HG02588 (cell line): ENCODE data around the gene INTS12.
"Not testable (repeated sequence)": the region's sequence is repeated elsewhere in the genome, so short reads cannot be mapped to it uniquely, and the experiment has no call there.

Source experiments
- ATAC-seq: cut with Tn5 transposase; IDR thresholded peaks from one replicate; pipeline ENCODE4 v1.9.1; 2021; ENCODE audit warnings: mild to moderate bottlenecking, moderate library complexity; ENCODE audit not compliant: unreplicated experiment

Gene INTS12, protein sequence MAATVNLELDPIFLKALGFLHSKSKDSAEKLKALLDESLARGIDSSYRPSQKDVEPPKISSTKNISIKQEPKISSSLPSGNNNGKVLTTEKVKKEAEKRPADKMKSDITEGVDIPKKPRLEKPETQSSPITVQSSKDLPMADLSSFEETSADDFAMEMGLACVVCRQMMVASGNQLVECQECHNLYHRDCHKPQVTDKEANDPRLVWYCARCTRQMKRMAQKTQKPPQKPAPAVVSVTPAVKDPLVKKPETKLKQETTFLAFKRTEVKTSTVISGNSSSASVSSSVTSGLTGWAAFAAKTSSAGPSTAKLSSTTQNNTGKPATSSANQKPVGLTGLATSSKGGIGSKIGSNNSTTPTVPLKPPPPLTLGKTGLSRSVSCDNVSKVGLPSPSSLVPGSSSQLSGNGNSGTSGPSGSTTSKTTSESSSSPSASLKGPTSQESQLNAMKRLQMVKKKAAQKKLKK

DNA sequence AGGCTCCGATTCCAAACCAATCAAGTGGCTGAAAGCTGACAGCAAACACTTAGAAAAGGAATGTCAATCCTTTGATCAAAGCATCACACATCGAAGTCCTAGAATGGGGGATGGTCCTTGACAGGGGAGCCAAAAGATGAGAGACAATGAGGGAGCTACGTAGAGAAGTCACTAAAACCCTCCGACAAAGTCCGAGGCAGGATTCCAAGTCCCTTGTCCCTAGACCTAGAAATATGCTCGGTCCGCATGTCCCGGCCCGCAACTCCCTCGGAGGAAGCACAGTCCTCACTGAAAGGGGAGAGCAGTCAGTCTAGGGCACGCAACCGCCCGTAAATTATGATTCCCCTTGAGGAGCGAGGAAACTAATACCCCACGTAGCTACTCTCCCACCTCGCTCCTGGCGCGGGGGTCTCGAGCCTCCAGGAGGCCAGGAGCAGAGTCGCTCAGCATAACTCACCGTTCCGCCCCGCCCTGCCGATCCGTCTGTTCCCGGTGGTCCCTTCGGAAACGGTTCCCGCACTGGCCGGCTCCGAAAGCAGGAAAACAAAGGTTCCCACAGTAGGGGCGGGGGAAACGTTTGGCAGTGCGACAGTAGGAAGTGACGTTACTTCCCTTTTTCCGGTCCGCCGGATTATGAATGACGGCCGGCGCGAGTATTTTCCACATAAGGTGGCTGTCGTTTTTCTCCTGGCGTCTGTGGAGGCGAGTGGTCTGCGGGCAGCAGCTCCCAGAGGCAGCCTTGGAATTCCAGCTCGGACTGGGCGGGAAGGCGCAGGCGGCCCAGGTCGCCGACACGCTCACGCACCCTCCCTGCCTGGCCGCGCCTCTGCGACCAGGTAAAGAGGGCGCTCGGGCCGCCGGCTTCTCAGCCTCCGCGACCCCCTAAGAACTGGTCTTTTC is at the start of gene INTS12, which contains the start of gene GSTCD:
INTS12 (minus strand) TSS at position 509 of the 900 bp plus-strand sequence. CDS start 8,684 bp downstream, outside the sequence.
GSTCD (plus strand) TSS at position 604 of the 900 bp plus-strand sequence. CDS start 8,830 bp downstream, outside the sequence.
- ATAC-seq, result peak; percentile 90

DNA sequence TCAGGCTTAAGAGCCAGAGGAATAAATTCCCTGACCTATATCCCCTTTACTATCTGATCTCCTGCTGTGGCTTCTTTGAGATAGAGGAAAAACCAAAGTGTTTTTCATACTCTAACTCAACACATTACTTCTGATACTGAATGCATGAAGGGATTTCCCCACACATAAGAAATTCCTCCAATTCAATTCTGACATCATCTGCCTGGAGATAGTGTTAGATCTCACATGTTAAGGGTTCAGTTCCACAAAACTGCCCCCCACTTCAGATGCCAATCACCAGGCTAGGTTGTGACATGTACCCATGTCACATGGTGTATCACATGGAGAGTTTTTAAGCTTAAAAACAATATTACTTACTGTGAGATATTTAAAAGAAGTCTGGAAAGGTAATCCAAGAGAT is 46.9 kb upstream of the INTS12 start:
- no peak for ATAC-seq

DNA sequence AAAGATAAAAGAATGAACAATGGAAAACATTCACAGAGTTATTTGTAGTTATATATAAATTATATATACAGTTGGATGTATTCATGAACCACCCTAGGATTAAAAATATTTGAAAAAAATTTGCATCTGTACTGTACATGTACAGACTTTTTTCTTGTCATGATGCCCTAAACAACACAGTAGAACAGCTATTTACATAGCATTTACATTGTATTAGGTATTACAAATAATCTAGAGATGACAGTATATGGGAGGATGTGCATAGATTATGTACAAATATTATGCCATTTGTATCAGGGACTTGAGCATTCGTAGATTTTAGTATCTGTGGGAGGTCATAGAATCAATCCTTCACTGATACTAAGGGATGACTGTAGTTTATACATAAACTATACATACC is 44.9 kb upstream of the INTS12 start:
- ATAC-seq, result no peak

DNA sequence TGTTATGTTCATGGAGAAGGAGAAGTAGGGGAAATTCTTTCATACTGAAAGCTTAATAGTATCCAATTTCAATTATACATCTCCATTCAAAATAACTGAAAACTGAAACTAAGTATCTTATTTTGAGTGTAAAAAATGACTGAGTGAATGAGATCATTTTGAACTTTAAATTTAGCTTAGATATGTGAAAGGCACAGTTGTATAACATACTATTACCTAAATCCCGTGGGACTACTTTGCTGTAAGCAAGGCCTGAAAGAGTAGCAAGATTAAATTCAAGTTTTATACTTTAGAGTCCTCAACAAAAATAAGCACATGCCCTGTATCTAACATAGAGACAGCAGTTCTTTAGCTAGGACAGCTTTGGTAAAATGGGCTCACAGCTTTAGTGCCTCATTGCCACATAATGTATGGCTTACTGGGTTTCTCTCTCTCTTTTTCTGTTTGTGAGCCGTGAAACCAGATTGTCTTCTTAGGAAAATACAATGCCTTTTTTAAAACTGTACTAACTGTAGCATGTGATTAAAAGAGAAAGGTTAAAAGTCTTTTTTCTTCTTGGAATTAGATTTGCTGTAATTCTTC is 43.3 kb upstream of the INTS12 start:
- ATAC-seq, result no peak

- ATAC-seq, result no peak
Observed at GRCh38 chr4:105748222-105748621, 39.7 kb upstream of the INTS12 start.

DNA sequence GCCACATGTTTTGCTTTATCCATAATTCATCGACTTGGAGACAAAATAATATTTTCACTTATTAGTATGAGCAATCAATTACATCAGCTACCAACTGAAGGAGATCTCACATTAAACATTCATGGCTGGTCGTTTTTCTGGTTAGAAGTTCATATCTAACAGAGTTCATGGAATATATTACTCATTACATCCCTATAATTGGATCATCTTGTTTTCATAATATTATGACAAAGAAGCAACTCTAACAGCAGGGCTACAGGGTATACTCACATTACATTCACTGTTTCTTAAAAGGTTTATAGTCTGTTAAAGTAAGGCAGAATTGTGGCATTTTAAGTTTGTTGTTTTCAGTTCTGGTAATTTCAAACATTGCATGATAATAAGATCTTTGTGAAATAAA is 33.1 kb upstream of the INTS12 start:
- no peak for ATAC-seq

- ATAC-seq, result not testable (repeated sequence)
Observed at GRCh38 chr4:105735217-105735616, 26.7 kb upstream of the INTS12 start.

- ATAC-seq, result not testable (repeated sequence)
Observed at GRCh38 chr4:105729895-105730294, 21.4 kb upstream of the INTS12 start.

DNA sequence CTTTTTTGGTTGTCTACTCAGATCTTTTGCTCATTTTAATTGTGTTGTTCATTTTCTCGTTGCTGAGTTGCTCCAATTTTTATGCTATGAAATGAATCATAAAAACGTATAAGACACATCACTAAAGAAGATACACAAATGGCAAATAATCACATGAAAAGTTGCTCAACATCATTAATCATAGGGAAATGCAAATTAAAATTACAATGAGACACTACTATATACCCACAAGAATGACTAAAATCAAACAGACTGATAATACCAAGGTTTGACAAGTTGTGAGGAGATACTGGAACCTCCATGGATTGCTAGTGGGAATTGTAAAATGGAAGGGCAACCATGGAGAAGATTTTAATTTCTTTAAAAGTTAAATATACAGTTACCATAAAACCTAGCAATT is 17.1 kb upstream of the INTS12 start:
- ATAC-seq, result no peak

DNA sequence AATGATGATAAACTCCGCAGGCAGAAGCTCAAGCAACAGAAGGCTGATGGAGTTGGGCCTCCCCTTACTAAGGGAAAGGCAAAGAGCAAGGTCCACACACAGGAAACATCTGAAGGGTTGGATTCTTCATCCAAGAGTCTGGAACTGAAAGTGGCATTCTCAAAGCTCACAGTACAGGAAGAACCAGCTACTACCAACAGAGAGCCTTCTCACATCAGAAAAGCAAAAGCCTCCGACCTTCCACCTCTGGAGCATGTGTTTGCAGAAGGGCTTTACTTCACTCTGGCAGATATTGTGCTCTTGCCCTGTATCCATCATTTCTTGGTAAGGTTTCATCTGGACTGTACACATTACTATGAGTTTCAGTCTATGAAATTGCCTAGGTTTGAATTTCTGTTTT is 10.7 kb upstream of the INTS12 start:
- no peak for ATAC-seq

GRCh38 chr4:105715692-105716278 is 7.3 kb upstream of the INTS12 start:
- ATAC-seq, result no peak

GRCh38 chr4:105714932-105715331 is 6.4 kb upstream of the INTS12 start:
- no peak for ATAC-seq

GRCh38 chr4:105714071-105714521 is 5.6 kb upstream of the INTS12 start:
- ATAC-seq, result peak; percentile 65

- ATAC-seq, result no peak
Observed at GRCh38 chr4:105712766-105713165, 4.3 kb upstream of the INTS12 start.

GRCh38 chr4:105710678-105711077 is 2.2 kb upstream of the INTS12 start:
- no peak for ATAC-seq

DNA sequence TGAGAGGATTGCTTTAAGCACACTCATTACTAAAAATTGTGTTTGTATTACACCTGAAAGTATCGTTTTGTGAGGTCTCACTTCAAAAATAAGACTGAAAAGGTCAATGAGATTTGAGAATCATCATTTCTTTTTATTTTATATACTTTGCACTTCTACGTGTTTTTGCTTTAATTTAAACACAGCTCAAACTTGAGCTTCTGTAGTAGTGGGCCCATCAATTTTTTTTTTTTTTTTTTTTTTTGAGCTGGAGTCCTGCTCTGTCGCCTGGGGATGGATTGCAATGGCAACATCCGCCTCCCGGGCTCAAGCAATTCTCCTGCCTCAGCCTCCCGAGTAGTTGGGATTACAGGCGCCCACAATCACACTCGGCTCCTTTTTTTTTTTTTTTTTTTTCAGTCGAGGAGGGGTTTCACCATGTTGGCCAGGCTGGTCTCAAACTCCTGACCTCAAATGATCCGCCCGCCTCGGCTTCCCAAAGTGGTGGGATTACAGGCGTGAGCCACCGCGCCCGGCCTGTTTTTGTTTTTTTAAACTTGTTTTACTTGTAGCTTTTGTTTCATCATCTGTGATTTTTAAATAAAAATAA is 1.6 kb upstream of the INTS12 start:
- ATAC-seq, result no peak

DNA sequence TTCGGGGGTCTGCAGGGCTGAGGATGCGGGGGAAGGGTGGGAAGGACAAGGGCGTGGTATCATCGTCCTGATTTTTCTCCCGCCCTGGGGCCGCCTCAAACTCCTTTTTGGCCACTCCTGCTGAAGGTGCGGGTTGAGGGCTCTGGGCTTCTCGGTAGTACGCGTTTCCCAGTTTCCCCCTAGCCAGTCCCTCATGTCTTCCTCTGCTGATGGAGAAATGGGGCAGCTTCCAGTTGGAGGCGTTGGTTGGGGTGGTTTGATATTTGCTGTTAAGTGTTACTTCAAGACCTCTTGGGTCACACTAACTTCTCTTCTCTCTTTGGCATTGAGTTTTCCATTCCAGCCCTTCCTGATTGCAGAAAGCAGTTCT is 577 bp upstream of the INTS12 start:
- peak; percentile 22 for ATAC-seq

DNA sequence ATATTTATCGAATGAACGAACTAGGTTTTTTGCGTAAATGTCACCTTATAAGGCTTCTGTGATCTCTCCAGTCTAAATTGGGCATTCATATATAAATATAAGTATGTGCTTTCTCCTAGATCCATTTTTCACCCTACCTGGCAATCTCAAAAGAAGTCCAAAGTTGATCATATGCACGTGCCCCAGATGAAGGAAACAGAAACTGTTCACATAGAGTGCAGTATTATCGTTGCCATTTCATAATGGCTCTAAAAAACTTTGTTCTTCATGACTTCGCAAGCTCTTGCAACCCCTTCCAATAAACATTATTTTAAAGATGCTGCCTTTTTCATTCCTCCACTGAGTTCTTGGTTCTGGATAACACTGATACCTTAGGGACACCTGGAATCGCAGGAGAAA is 708 bp downstream of the INTS12 start:
- ATAC-seq, result no peak

- no peak for ATAC-seq
Observed at GRCh38 chr4:105698607-105699006, 9.9 kb downstream of the INTS12 start.

DNA sequence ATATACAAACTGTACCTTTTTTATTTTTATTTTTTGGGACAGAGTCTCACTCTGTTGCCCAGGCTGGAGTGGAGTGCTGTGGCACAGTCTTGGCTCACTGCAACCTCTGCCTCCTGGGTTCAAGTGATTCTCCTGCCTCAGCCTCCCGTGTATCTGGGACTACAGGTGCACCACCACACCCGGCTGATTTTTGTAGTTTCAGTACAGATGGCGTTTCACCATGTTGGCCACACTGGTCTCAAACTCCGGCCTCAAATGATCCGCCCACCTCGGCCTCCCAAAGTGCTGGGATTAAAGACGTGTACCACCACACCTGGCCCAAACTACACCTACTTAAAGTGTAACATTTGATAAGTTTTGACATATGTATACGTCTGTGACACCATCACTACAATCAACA is 12.7 kb downstream of the INTS12 start:
- not testable (repeated sequence) for ATAC-seq
